Retinal pigment epithelial cell (primary cell): ENCODE measurements around the gene TTC9.

Source experiments
- DNase-seq: peaks from one replicate; pipeline ENCODE4 v3.0.0-alpha.2; 2010; ENCODE audit warnings: low read depth
- H3K4me3 ChIP-seq: 2 replicates; pipeline ENCODE4 v1.5.1; 2011; ENCODE audit warnings: mild to moderate bottlenecking, low read length, control low read depth, moderate library complexity
- TF ChIP-seq, protein P1 (sequence below): conservative IDR thresholded peaks from 2 replicates; pipeline ENCODE4 v1.5.1; 2011; ENCODE audit warnings: low read depth, low read length, control low read depth, inconsistent platforms

The TTC9 gene

DNA sequence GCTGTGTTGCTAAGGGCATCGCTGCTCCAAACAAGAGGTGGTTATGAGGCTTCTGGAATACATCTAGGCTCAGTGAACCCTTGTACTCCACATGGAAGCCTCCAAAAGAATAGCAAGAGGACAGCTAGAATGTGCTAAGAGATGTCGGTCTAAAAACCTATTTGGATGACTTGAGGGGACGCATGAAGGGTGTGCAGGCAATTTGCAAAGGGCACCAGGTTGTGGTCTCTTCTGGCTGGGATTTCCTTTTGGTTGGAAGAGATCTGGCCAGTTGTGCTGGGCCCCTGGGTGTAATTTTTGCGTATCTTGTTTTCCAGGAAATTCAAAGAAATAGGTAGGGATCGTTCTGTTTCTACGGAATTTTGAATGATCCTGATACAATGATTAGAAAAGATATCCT, 4.2 kb downstream of the TTC9 start:
- H3K4me3 ChIP-seq = no peak overlapping the region
- TF ChIP-seq, protein P1, sequence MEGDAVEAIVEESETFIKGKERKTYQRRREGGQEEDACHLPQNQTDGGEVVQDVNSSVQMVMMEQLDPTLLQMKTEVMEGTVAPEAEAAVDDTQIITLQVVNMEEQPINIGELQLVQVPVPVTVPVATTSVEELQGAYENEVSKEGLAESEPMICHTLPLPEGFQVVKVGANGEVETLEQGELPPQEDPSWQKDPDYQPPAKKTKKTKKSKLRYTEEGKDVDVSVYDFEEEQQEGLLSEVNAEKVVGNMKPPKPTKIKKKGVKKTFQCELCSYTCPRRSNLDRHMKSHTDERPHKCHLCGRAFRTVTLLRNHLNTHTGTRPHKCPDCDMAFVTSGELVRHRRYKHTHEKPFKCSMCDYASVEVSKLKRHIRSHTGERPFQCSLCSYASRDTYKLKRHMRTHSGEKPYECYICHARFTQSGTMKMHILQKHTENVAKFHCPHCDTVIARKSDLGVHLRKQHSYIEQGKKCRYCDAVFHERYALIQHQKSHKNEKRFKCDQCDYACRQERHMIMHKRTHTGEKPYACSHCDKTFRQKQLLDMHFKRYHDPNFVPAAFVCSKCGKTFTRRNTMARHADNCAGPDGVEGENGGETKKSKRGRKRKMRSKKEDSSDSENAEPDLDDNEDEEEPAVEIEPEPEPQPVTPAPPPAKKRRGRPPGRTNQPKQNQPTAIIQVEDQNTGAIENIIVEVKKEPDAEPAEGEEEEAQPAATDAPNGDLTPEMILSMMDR = no peak
- no peak for DNase-seq

DNA sequence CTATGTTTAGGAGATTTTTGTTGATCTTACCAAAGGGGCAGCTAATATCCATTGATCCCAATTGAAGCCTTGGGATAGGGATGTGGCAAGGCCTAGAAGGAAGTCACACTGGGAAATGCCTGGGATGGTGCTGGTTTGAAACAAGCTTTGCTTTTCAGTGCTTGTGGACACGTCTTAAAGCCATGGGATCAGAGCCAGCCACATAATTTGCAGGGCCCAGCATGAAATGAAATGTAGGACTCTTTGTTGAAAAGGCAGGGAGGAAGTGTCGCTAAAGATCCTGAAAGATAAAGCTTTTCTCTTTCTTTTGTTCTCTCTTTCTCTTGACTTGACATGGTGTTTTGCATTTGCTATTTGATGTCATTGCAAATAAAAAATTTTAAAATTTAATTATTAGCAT, 5.0 kb downstream of the TTC9 start:
- TF ChIP-seq, protein P1 = no peak
- H3K4me3 ChIP-seq = no peak overlapping the region
- DNase-seq = no peak

DNA sequence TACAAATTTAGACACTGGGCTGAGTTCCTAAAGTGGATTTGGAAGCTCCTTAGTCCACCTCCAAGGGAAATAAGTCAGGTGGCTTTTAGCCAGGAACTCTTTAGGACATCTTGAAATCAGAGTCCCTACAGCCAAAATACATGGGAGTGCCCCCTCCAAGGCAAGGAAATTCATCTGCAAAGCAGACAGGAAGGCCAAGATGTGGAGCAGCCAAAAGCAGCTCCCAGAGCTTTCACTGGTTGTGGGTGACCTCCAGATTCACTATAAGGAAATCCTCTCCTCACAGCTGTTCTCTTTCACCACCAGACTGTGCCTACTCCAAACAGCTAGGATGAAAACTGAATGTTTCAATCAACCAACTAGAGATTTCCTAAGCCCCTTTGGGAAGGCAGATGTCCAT, 6.6 kb downstream of the TTC9 start:
- no peak for DNase-seq
- no peak overlapping the region for H3K4me3 ChIP-seq
- TF ChIP-seq, protein P1 = no peak

DNA sequence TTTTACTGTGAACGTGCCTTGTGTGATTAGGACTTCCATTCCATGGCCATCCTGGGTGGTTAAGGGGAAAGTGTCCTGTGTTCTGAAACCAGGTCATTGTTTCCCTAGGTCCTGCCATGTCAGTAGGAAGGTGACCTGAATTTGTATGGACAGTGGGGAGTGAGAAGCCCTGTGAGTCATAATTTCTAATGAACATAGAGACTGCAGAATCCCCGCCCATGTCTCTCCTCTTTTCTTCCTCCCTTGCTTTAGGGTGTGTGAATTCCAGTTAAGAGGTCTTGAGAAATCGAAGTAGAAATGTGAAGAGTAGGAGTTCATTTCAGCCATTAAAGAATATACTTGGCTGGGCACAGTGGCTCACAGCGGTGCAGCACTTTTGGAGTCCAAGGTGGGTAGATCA, 8.1 kb downstream of the TTC9 start:
- TF ChIP-seq, protein P1 = no peak
- DNase-seq = no peak
- H3K4me3 ChIP-seq = no peak overlapping the region

DNA sequence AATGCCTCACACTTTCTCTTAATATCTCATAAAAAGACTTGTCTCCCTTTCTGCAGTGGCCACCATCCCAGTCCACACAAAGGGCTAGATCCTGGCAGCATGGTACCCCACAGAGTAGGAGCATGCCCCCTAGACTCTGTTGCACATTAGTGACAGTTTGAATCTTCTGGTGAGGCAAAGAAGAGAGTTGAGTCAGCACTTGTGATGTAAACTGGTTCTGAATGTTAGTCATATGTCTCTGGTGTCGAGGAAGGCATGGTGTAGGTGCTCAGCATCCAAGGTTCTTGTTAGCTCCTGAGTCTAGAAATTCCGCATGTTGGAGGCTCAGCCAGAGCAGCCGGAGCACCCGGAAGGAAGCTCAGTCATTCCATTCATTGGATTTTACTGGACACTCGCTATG, 9.8 kb downstream of the TTC9 start:
- TF ChIP-seq, protein P1 = no peak
- no peak overlapping the region for H3K4me3 ChIP-seq
- DNase-seq = no peak

DNA sequence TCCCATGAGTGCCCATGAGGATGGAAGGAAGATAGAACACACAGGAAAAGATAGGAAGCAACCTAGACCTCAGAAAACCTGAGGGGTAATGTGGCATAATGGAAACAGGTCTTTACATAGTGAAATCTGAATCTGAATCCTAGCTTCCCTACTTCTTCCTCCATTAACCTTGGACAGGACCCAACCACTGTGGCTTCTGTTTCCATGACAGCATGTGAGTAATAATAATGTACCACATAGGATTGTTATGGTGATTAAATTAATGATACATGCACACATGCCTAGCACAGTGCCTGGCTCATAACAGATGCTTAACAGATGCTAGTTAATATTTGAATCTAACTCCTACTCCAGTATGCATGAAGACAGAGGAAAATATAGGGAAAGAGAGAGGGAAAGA, 11.2 kb downstream of the TTC9 start:
- H3K4me3 ChIP-seq = no peak overlapping the region
- DNase-seq = no peak
- TF ChIP-seq, protein P1 = no peak

DNA sequence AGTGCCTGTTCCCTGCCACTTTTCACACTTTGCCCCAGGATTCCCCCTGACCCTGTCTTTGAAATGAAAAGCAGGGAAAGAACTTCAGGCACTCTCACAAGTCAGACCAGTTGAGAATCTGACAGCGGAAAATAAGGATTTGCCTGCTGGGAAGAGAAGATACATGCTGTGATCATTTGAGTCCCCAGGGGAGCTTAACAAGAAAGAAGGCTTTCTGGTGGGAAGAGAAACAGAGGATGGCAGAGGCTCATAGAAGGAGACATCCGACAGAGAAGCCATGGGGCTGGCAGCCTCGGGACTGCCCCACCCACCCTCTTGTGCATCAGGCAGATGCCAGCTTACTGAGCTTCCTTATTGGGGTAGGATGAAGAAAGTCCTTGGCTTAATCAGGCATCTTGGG, 11.9 kb downstream of the TTC9 start:
- DNase-seq = no peak
- TF ChIP-seq, protein P1 = no peak
- no peak overlapping the region for H3K4me3 ChIP-seq
